Astrocyte (in vitro differentiated cells and primary cell): ENCODE measurements around the gene ISX. TPM values are rescaled to one million over a fixed set of nuclear protein-coding genes. Genes with fewer than 3 reads are reported as not detected.

Source experiments
- DNase-seq: peaks from one replicate; pipeline ENCODE4 v3.0.0-alpha.2; 2010; ENCODE audit warnings: low read depth
- FAIRE-seq: peaks from 2 replicates; lab custom pipeline; 2011; peaks lifted over from hg19 to GRCh38; lab: Jason Lieb, UNC
- H2AFZ ChIP-seq: 2 replicates; pipeline ENCODE4 v1.6.0; 2012; ENCODE audit warnings: low read depth, low read length, inconsistent platforms
- H3K27ac ChIP-seq: 2 replicates; pipeline ENCODE4 v1.5.1; 2011; ENCODE audit warnings: low read depth, low read length, inconsistent platforms
- H3K27me3 ChIP-seq: 2 replicates; pipeline ENCODE4 v1.6.0; 2011; ENCODE audit warnings: low read length, inconsistent platforms; ENCODE audit not compliant: insufficient read depth
- H3K36me3 ChIP-seq: 2 replicates; pipeline ENCODE4 v1.5.1; 2011; ENCODE audit warnings: low read length, inconsistent platforms; ENCODE audit not compliant: insufficient read depth
- H3K4me1 ChIP-seq: 2 replicates; pipeline ENCODE4 v1.5.1; 2011; ENCODE audit warnings: low read length, inconsistent platforms; ENCODE audit not compliant: insufficient read depth
- H3K4me2 ChIP-seq: 2 replicates; pipeline ENCODE4 v1.6.0; 2012; ENCODE audit warnings: low read length, inconsistent platforms
- H3K4me3 ChIP-seq: 2 replicates; pipeline ENCODE4 v1.5.1; 2011; ENCODE audit warnings: low read depth, mild to moderate bottlenecking, low read length, inconsistent platforms; ENCODE audit not compliant: insufficient read depth
- H3K79me2 ChIP-seq: 2 replicates; pipeline ENCODE4 v1.6.0; 2012; ENCODE audit warnings: mild to moderate bottlenecking, low read length, inconsistent platforms; ENCODE audit not compliant: insufficient read depth
- H3K9ac ChIP-seq: 2 replicates; pipeline ENCODE4 v1.6.0; 2012; ENCODE audit warnings: mild to moderate bottlenecking, low read length, inconsistent platforms
- H3K9me3 ChIP-seq: 2 replicates; pipeline ENCODE4 v1.5.1; 2012; ENCODE audit warnings: low read depth, mild to moderate bottlenecking, low read length, inconsistent platforms; ENCODE audit not compliant: insufficient read depth
- H4K20me1 ChIP-seq: 2 replicates; pipeline ENCODE4 v1.6.0; 2012; ENCODE audit warnings: low read length, inconsistent platforms; ENCODE audit not compliant: insufficient read depth
- H3K27ac Mint-ChIP-seq: one replicate; pipeline ENCODE4 v1.8.0; 2021; ENCODE audit warnings: mild to moderate bottlenecking, mixed read lengths; ENCODE audit not compliant: unreplicated experiment
- H3K27me3 Mint-ChIP-seq: one replicate; pipeline ENCODE4 v1.8.0; 2021; ENCODE audit warnings: low read depth, mixed read lengths; ENCODE audit not compliant: unreplicated experiment
- H3K36me3 Mint-ChIP-seq: one replicate; pipeline ENCODE4 v1.8.0; 2021; ENCODE audit warnings: low read depth, mixed read lengths; ENCODE audit not compliant: unreplicated experiment
- H3K4me1 Mint-ChIP-seq: one replicate; pipeline ENCODE4 v1.8.0; 2021; ENCODE audit warnings: low read depth, mixed read lengths; ENCODE audit not compliant: unreplicated experiment
- H3K4me3 Mint-ChIP-seq: one replicate; pipeline ENCODE4 v1.8.0; 2021; ENCODE audit warnings: mild to moderate bottlenecking, moderate library complexity, mixed read lengths; ENCODE audit not compliant: unreplicated experiment
- H3K9me3 Mint-ChIP-seq: one replicate; pipeline ENCODE4 v1.8.0; 2021; ENCODE audit warnings: mild to moderate bottlenecking, mixed read lengths; ENCODE audit not compliant: unreplicated experiment
- EZH2 ChIP-seq: IDR thresholded peaks from 2 replicates; pipeline ENCODE4 v1.6.1; 2012; ENCODE audit warnings: mild to moderate bottlenecking, low read length, inconsistent platforms; ENCODE audit not compliant: insufficient read depth
- total RNA-seq: library from RNA; stranded (reverse); gene quantifications from 2 replicates; pipeline ENCODE4 v1.2.1, GENCODE V29; 2021
- TF ChIP-seq, protein P1 (sequence below): IDR thresholded peaks from 2 replicates; pipeline ENCODE4 v1.5.1; 2011; ENCODE audit warnings: low read depth, mild to moderate bottlenecking, inconsistent platforms, low read length, moderate library complexity; ENCODE audit not compliant: insufficient read depth

Gene ISX
- total RNA-seq, 1 donor from 2014 or later: not detected

- Mint-ChIP-seq H3K9me3 (no peaks in the 10 kb centered on the region), H3K4me3 (no peak overlapping the region), H3K36me3 (no peaks in the 10 kb centered on the region)
Measured at GRCh38 chr22:35126993-35127392, 61.0 kb downstream of the ISX start.

GRCh38 chr22:35128637-35129036, 62.7 kb downstream of the ISX start:
- no peaks in the 10 kb centered on the region for H3K36me3 Mint-ChIP-seq
- H3K27ac Mint-ChIP-seq: no peak overlapping the region
- peaks cover 16% of the 10 kb centered on the region for H3K27me3 Mint-ChIP-seq
- H4K20me1 ChIP-seq: no peaks in the 10 kb centered on the region
- H3K27me3 ChIP-seq: no peaks in the 10 kb centered on the region
- no peaks in the 10 kb centered on the region for H3K79me2 ChIP-seq
- no peak for TF ChIP-seq EZH2
- TF ChIP-seq, protein P1, sequence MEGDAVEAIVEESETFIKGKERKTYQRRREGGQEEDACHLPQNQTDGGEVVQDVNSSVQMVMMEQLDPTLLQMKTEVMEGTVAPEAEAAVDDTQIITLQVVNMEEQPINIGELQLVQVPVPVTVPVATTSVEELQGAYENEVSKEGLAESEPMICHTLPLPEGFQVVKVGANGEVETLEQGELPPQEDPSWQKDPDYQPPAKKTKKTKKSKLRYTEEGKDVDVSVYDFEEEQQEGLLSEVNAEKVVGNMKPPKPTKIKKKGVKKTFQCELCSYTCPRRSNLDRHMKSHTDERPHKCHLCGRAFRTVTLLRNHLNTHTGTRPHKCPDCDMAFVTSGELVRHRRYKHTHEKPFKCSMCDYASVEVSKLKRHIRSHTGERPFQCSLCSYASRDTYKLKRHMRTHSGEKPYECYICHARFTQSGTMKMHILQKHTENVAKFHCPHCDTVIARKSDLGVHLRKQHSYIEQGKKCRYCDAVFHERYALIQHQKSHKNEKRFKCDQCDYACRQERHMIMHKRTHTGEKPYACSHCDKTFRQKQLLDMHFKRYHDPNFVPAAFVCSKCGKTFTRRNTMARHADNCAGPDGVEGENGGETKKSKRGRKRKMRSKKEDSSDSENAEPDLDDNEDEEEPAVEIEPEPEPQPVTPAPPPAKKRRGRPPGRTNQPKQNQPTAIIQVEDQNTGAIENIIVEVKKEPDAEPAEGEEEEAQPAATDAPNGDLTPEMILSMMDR: no peak
- H3K4me3 Mint-ChIP-seq: no peak overlapping the region
- H3K4me3 ChIP-seq: no peak overlapping the region
- no peak overlapping the region for H3K27ac ChIP-seq
- FAIRE-seq: no peak
- no peak for DNase-seq
- no peaks in the 10 kb centered on the region for H3K9me3 Mint-ChIP-seq
- H3K36me3 ChIP-seq: no peaks in the 10 kb centered on the region
- H3K9ac ChIP-seq: no peak overlapping the region
- no peaks in the 10 kb centered on the region for H3K4me1 Mint-ChIP-seq
- H3K4me1 ChIP-seq: no peaks in the 10 kb centered on the region
- no peak overlapping the region for H3K4me2 ChIP-seq
- H2AFZ ChIP-seq: no peak overlapping the region
- no peaks in the 10 kb centered on the region for H3K9me3 ChIP-seq

More at GRCh38 chr22:35126993-35127392, 61.0 kb downstream of the ISX start:
- H3K4me3 ChIP-seq: no peak overlapping the region
- no peak overlapping the region for H3K27ac Mint-ChIP-seq
- no peaks in the 10 kb centered on the region for H3K9me3 ChIP-seq
- no peaks in the 10 kb centered on the region for H3K27me3 ChIP-seq
- peaks cover 14% of the 10 kb centered on the region for H3K27me3 Mint-ChIP-seq
- no peaks in the 10 kb centered on the region for H3K79me2 ChIP-seq
- no peak for TF ChIP-seq EZH2
- TF ChIP-seq, protein P1: no peak
- no peaks in the 10 kb centered on the region for H3K4me1 ChIP-seq
- no peaks in the 10 kb centered on the region for H3K36me3 ChIP-seq
- DNase-seq: no peak
- no peak for FAIRE-seq
- H3K4me2 ChIP-seq: no peak overlapping the region
- H4K20me1 ChIP-seq: no peaks in the 10 kb centered on the region
- no peaks in the 10 kb centered on the region for H3K4me1 Mint-ChIP-seq
- no peak overlapping the region for H3K9ac ChIP-seq
- no peak overlapping the region for H3K27ac ChIP-seq
- H2AFZ ChIP-seq: no peak overlapping the region

GRCh38 chr22:35131525-35132000, 65.6 kb downstream of the ISX start:
- H3K27ac Mint-ChIP-seq: no peak overlapping the region
- Histone ChIP-seq H3K4me3 (no peak overlapping the region), H3K9me3 (no peaks in the 10 kb centered on the region), H3K4me2 (no peak overlapping the region), H3K4me1 (no peaks in the 10 kb centered on the region), H3K9ac (no peak overlapping the region), H3K27me3 (no peaks in the 10 kb centered on the region), H3K79me2 (no peaks in the 10 kb centered on the region), H4K20me1 (no peaks in the 10 kb centered on the region), H3K36me3 (no peaks in the 10 kb centered on the region), H2AFZ (no peak overlapping the region), H3K27ac (no peak overlapping the region)
- peaks cover 21% of the 10 kb centered on the region for H3K27me3 Mint-ChIP-seq
- no peaks in the 10 kb centered on the region for H3K9me3 Mint-ChIP-seq
- TF ChIP-seq EZH2: no peak
- TF ChIP-seq, protein P1: no peak
- H3K4me3 Mint-ChIP-seq: no peak overlapping the region
- H3K36me3 Mint-ChIP-seq: no peaks in the 10 kb centered on the region
- no peaks in the 10 kb centered on the region for H3K4me1 Mint-ChIP-seq
- DNase-seq: no peak
- FAIRE-seq: no peak
